ENCODE results near the gene CD209.

Gene CD209

DNA sequence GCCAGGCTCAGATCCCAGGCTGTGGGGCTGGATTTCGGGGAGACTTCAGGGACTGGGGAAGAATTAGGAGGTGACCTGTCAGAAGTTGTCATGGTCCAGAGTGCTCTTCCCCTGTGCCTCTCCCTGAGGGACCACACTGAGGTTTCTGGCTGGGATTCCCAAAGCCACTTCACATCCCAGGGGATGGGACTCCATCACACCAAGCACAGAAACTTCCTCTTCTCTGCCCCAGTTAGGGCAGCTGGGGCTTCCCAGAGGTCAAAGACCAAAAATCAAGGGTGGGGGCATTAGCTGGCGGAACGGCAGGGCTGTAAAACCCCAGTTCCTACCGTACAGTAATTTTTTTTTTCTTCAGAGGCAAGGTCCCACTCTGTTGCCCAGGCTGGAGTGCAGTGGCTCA is 52.8 kb downstream of the CD209 start:
- Histone ChIP-seq H3K36me3 (ENCODE audit: control insufficient read depth, insufficient read depth, low read length) (no peaks in the 10 kb centered on the region), H3K4me1 (ENCODE audit: control insufficient read depth, insufficient read depth, low read length) (peaks cover 2% of the 10 kb centered on the region; the same call in 1 of the 2 replicates), H3K27ac (ENCODE audit: low read depth, low read length) (no peak overlapping the region), H3K9ac (ENCODE audit: low read depth, low read length) (no peak overlapping the region), H3K4me3 (ENCODE audit: low read depth, low read length) (no peak overlapping the region), H3K9me3 (ENCODE audit: control insufficient read depth, insufficient read depth, low read length) (no peaks in the 10 kb centered on the region), H3K27me3 (ENCODE audit: control insufficient read depth, insufficient read depth, low read length) (no peaks in the 10 kb centered on the region)

DNA sequence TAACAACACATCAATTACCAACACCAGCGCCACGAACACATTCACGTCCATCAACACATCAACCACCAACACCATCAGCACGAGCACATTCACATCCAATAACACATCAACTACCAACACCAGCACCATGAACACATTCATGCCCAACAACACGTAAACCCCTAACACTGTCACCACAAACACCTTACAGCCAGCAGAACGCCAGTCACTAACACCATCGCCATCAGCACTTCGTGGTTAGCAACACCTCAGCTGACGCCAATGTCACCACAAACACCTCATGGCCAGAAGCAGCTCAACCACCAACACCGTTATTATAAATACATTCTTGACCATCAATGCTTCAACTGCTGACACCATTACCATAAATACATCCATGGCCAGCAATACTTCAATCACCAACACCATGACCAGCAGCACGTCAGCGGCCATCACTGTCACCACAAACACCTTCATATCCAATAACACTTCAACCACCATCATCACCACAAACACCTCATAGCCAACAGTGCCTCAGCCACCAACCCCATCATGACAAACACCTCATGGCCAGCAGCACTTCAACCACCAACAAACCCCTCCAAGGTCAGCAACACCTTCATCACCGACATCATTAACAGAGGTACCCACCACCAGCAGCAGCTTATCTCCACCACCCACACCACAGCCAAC is 54.8 kb downstream of the CD209 start:
- Histone ChIP-seq H3K27ac (ENCODE audit: low read depth, low read length) (no peak overlapping the region), H3K9me3 (ENCODE audit: control insufficient read depth, insufficient read depth, low read length) (no peaks in the 10 kb centered on the region), H3K27me3 (ENCODE audit: control insufficient read depth, insufficient read depth, low read length) (no peaks in the 10 kb centered on the region), H3K9ac (ENCODE audit: low read depth, low read length) (no peak overlapping the region), H3K4me1 (ENCODE audit: control insufficient read depth, insufficient read depth, low read length) (no peaks in the 10 kb centered on the region), H3K4me3 (ENCODE audit: low read depth, low read length) (no peak overlapping the region), H3K36me3 (ENCODE audit: control insufficient read depth, insufficient read depth, low read length) (no peaks in the 10 kb centered on the region)

DNA sequence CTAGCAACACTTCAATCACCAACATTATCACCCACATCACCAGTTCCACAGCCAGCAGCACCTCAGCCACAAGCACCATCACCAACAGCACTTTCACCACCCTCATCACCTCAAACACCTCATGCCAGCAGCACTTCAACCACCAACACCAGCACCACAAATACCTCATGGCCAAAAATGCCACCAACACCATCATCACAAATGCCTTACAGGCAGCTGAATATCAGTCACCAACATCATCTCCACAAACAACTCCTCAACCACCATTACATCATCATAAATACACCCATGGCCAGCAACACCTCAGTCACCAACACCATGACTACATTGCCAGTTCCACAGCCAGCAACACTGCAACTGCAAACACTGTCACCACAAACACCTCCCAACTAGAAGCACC is 55.8 kb downstream of the CD209 start:
- Histone ChIP-seq H3K9ac (ENCODE audit: low read depth, low read length) (no peak overlapping the region), H3K9me3 (ENCODE audit: control insufficient read depth, insufficient read depth, low read length) (no peaks in the 10 kb centered on the region), H3K4me3 (ENCODE audit: low read depth, low read length) (no peak overlapping the region), H3K36me3 (ENCODE audit: control insufficient read depth, insufficient read depth, low read length) (no peaks in the 10 kb centered on the region), H3K4me1 (ENCODE audit: control insufficient read depth, insufficient read depth, low read length) (no peaks in the 10 kb centered on the region), H3K27me3 (ENCODE audit: control insufficient read depth, insufficient read depth, low read length) (no peaks in the 10 kb centered on the region), H3K27ac (ENCODE audit: low read depth, low read length) (no peak overlapping the region)

DNA sequence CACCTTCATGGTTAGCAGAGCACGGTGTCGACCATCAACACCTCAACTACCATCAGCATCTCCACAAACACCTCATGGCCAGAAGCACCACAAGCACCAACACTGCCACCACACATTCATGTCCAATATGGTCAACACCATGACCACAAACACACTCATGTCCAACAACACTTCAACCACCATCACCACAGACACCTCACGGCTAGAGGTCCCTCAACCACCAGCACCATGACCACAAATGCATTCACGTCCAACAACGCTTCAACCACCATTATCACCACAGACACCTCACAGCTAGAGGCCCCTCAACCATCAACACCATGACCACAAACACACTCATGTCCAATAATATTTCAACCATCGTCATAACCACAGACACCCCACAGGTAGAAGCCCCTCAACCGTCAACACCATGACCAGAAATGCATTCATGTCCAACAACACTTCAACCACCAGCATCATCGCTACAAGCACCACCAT is 56.5 kb downstream of the CD209 start:
- H3K9me3 ChIP-seq (ENCODE audit: control insufficient read depth, insufficient read depth, low read length), result no peaks in the 10 kb centered on the region
- H3K4me1 ChIP-seq (ENCODE audit: control insufficient read depth, insufficient read depth, low read length), result no peaks in the 10 kb centered on the region
- no peak overlapping the region for H3K4me3 ChIP-seq (ENCODE audit: low read depth, low read length)
- no peaks in the 10 kb centered on the region for H3K36me3 ChIP-seq (ENCODE audit: control insufficient read depth, insufficient read depth, low read length)
- no peak overlapping the region for H3K27ac ChIP-seq (ENCODE audit: low read depth, low read length)
- no peak overlapping the region for H3K9ac ChIP-seq (ENCODE audit: low read depth, low read length)
- H3K27me3 ChIP-seq (ENCODE audit: control insufficient read depth, insufficient read depth, low read length), result no peaks in the 10 kb centered on the region

Measured in HUES48 (cell line).